Keratinocyte (primary cell): ENCODE data around the gene LACC1. TPM values are rescaled to one million over a fixed set of nuclear protein-coding genes. Genes with fewer than 3 reads are reported as not detected.

Experiments used
- DNase-seq: peaks from one replicate; pipeline ENCODE4 v3.0.0-alpha.2; 2011; ENCODE audit warnings: low read depth, missing footprints, low spot score
- FAIRE-seq: peaks from 2 replicates; lab custom pipeline; 2011; peaks lifted over from hg19 to GRCh38; lab: Jason Lieb, UNC
- H2AFZ ChIP-seq: 2 replicates; pipeline ENCODE4 v1.6.0; 2012; ENCODE audit warnings: low read length, control low read depth, inconsistent platforms; ENCODE audit not compliant: control insufficient read depth
- H3K27ac ChIP-seq: 2 replicates; pipeline ENCODE4 v1.5.1; 2011; ENCODE audit warnings: low read length; ENCODE audit not compliant: control insufficient read depth, insufficient read depth
- H3K27me3 ChIP-seq: 3 replicates; pipeline ENCODE4 v1.6.0; 2011; ENCODE audit warnings: low read length; ENCODE audit not compliant: control insufficient read depth, insufficient read depth; ENCODE audit errors: extremely low read depth
- H3K36me3 ChIP-seq, 2 experiments: 2 replicates in 1 of 2; 3 replicates in 1 of 2; pipeline ENCODE4 v1.5.1; 2011; ENCODE audit warnings: low read length in 2 of 2, mild to moderate bottlenecking in 1 of 2; ENCODE audit not compliant: control insufficient read depth in 2 of 2, insufficient read depth in 2 of 2; ENCODE audit errors: extremely low read depth in 1 of 2
- H3K4me1 ChIP-seq: 3 replicates; pipeline ENCODE4 v1.5.1; 2011; ENCODE audit warnings: low read length; ENCODE audit not compliant: control insufficient read depth, insufficient read depth; ENCODE audit errors: extremely low read depth
- H3K4me2 ChIP-seq: 3 replicates; pipeline ENCODE4 v1.6.0; 2011; ENCODE audit warnings: low read depth, low read length; ENCODE audit not compliant: control insufficient read depth, insufficient read depth; ENCODE audit errors: extremely low read depth
- H3K4me3 ChIP-seq, 3 experiments: fragments of 200-600 bp in 1 of 3; sonication (generic) in 1 of 3; 2 replicates in 2 of 3; 3 replicates in 1 of 3; pipeline ENCODE4 v1.5.1; 2011 to 2016; ENCODE audit warnings: low read length in 3 of 3, mild to moderate bottlenecking in 3 of 3, control low read depth in 2 of 3, inconsistent platforms in 1 of 3, low read depth in 1 of 3, mixed read lengths in 1 of 3, mixed run types in 1 of 3, moderate library complexity in 1 of 3; ENCODE audit not compliant: control insufficient read depth in 2 of 3, insufficient read depth in 2 of 3; ENCODE audit errors: extremely low read depth in 1 of 3
- H3K79me2 ChIP-seq: 2 replicates; pipeline ENCODE4 v1.6.0; 2012; ENCODE audit warnings: low read length; ENCODE audit not compliant: control insufficient read depth, insufficient read depth
- H3K9ac ChIP-seq: 3 replicates; pipeline ENCODE4 v1.6.0; 2011; ENCODE audit warnings: low read length; ENCODE audit not compliant: control insufficient read depth, insufficient read depth; ENCODE audit errors: extremely low read depth
- H3K9me1 ChIP-seq: 3 replicates; pipeline ENCODE4 v1.6.0; 2011; ENCODE audit warnings: low read length; ENCODE audit not compliant: control insufficient read depth, insufficient read depth; ENCODE audit errors: extremely low read depth
- H3K9me3 ChIP-seq: 2 replicates; pipeline ENCODE4 v1.5.1; 2012; ENCODE audit warnings: low read depth, low read length; ENCODE audit not compliant: control insufficient read depth
- H4K20me1 ChIP-seq: 3 replicates; pipeline ENCODE4 v1.6.0; 2011; ENCODE audit warnings: low read length; ENCODE audit not compliant: control insufficient read depth, insufficient read depth; ENCODE audit errors: extremely low read depth
- CTCF ChIP-seq, 3 experiments: IDR thresholded peaks in 1 of 3; conservative IDR thresholded peaks in 1 of 3; optimal IDR thresholded peaks in 1 of 3; 2 replicates in 2 of 3; 3 replicates in 1 of 3; pipeline versions ENCODE3 to v1.5.1; 2011; ENCODE audit warnings: low read length in 3 of 3, mild to moderate bottlenecking in 3 of 3, moderate library complexity in 2 of 3, control low read depth in 1 of 3, inconsistent platforms in 1 of 3; ENCODE audit not compliant: insufficient read depth in 2 of 3; ENCODE audit errors: extremely low read depth in 1 of 3
- EZH2 ChIP-seq: IDR thresholded peaks from one replicate; pipeline ENCODE4 v1.6.1; 2012; ENCODE audit warnings: inconsistent platforms, mild to moderate bottlenecking, low read length, moderate library complexity
- dilution Hi-C: fragments of 300-500 bp; cut with MboI; formaldehyde crosslinking; loops from one replicate; pipeline ENCODE4 v1.7.0; 2020; ENCODE audit warnings: low sequenced_read_pairs; ENCODE audit not compliant: extremely low pct_ligation_motif_present
- polyA plus RNA-seq, 5 experiments: library from polyadenylated mRNA; depleted of rRNA in 3 of 5; stranded (reverse) in 3 of 5; stranded (forward) in 1 of 5; unstranded in 1 of 5; fragments of >200 nt; gene quantifications; 1 replicate in 1 of 5; 2 replicates in 3 of 5; 3 replicates in 1 of 5; pipeline versions ENCODE4 v1.2.1 to v1.2.3, GENCODE V29; 2011 to 2012; ENCODE audit warnings: missing spikeins in 2 of 5, low read depth in 1 of 5, low replicate concordance in 1 of 5

The LACC1 gene
- polyA plus RNA-seq, 1 donor (not counting 4 experiments of a cell fraction or from before 2014, with no cell fraction given), result 6.5 TPM

GRCh38 chr13:43939086-43939485, 59.4 kb downstream of the LACC1 start:
- Histone ChIP-seq H2AFZ (no peak overlapping the region), H3K4me3 (no peak overlapping the region), H3K36me3 (no peaks in the 10 kb centered on the region), H3K4me1 (no peaks in the 10 kb centered on the region), H3K27ac (no peak overlapping the region), H3K79me2 (no peaks in the 10 kb centered on the region), H3K27me3 (no peaks in the 10 kb centered on the region), H3K4me2 (no peak overlapping the region), H4K20me1 (no peaks in the 10 kb centered on the region), H3K9me3 (no peaks in the 10 kb centered on the region), H3K9ac (no peak overlapping the region), H3K9me1 (no peaks in the 10 kb centered on the region)
- DNase-seq, result no peak
- no peak for TF ChIP-seq CTCF (optimal IDR thresholded peaks at IDR 0.05 in 1 of 3, IDR thresholded peaks at IDR 0.05 in 1 of 3, conservative IDR thresholded peaks at IDR 0.05 in 1 of 3; ENCODE audit: extremely low read depth in 1 of 3, insufficient read depth in 2 of 3, low read length in 3 of 3)
- no peak for TF ChIP-seq EZH2
- dilution Hi-C loops, result no loop called here
- FAIRE-seq, result no peak

- Histone ChIP-seq H3K9me1 (no peaks in the 10 kb centered on the region), H3K9me3 (no peaks in the 10 kb centered on the region), H3K27me3 (no peaks in the 10 kb centered on the region), H3K4me3 (no peak overlapping the region), H3K4me2 (no peak overlapping the region), H3K36me3 (no peaks in the 10 kb centered on the region), H3K9ac (no peak overlapping the region), H2AFZ (no peak overlapping the region), H4K20me1 (no peaks in the 10 kb centered on the region), H3K4me1 (no peaks in the 10 kb centered on the region), H3K27ac (no peak overlapping the region), H3K79me2 (no peaks in the 10 kb centered on the region)
- TF ChIP-seq CTCF (optimal IDR thresholded peaks at IDR 0.05 in 1 of 3, IDR thresholded peaks at IDR 0.05 in 1 of 3, conservative IDR thresholded peaks at IDR 0.05 in 1 of 3; ENCODE audit: extremely low read depth in 1 of 3, insufficient read depth in 2 of 3, low read length in 3 of 3) (no peak), EZH2 (no peak)
- FAIRE-seq, result no peak
- no peak for DNase-seq
- dilution Hi-C loops, result no loop called here
These were observed 62.6 kb downstream of the LACC1 start for GRCh38 chr13:43942286-43942685.

Other genes starting within 250 kb of the LACC1 start
- 1.0 to 1.1 TPM (median 1.0 TPM) in 3 replicates for gene ENOX1, start 92.9 kb upstream of the LACC1 start, polyA plus RNA-seq
- 0.80 to 1.5 TPM (median 0.90 TPM) in 3 replicates for gene CCDC122, start 164 bp upstream of the LACC1 start, polyA plus RNA-seq